Activated CD4-positive, alpha-beta T cell treated with anti-CD3 and anti-CD28 coated beads for 36 hours (primary cell): ENCODE data around the gene FZD1. TPM values are rescaled to one million over a fixed set of nuclear protein-coding genes. Genes with fewer than 3 reads are reported as not detected.

Experiments used
- ATAC-seq: fragments of 200-7000 bp; cut with Tn5 transposase; one replicate; pipeline ENCODE4 v1.10.0; 2021; ENCODE audit warnings: mild to moderate bottlenecking, moderate library complexity
- CTCF ChIA-PET: fragments of 350-600 bp; sonication (Branson Sonifier 250); formaldehyde crosslinking; loops from one replicate; lab custom pipeline; 2021; ENCODE audit warnings: antibody characterized with exemption; lab: Charles Lee
- POLR2A ChIA-PET: fragments of 350-600 bp; sonication (Branson Sonifier 250); formaldehyde crosslinking; loops from one replicate; lab custom pipeline; 2021; ENCODE audit warnings: antibody characterized with exemption, inconsistent platforms; lab: Charles Lee
- DNase-seq: peaks from one replicate; pipeline ENCODE4 v3.0.0-alpha.2; 2020
- H3K27ac Mint-ChIP-seq: one replicate; pipeline ENCODE4 v1.8.0; 2021; ENCODE audit warnings: mixed read lengths
- H3K27me3 Mint-ChIP-seq: one replicate; pipeline ENCODE4 v1.8.0; 2021; ENCODE audit warnings: mixed read lengths
- H3K36me3 Mint-ChIP-seq: one replicate; pipeline ENCODE4 v1.8.0; 2021; ENCODE audit warnings: low read depth, mixed read lengths
- H3K4me1 Mint-ChIP-seq: one replicate; pipeline ENCODE4 v1.8.0; 2021; ENCODE audit warnings: mixed read lengths
- H3K4me3 Mint-ChIP-seq: one replicate; pipeline ENCODE4 v1.8.0; 2021; ENCODE audit warnings: mild to moderate bottlenecking, moderate library complexity, mixed read lengths
- H3K9me3 Mint-ChIP-seq: one replicate; pipeline ENCODE4 v1.8.0; 2021; ENCODE audit warnings: low read depth, mixed read lengths
- intact Hi-C, 2 experiments: fragments of 100-400 bp; cut with DNase I in 1 of 2; cut with micrococcal nuclease in 1 of 2; formaldehyde crosslinking; loops; one replicate each; pipeline versions ENCODE4 v1.14.2 to v1.15.1; 2022 to 2024; cut with DNase I, micrococcal nuclease
- total RNA-seq, 2 experiments: library from RNA; stranded (reverse); gene quantifications; one replicate each; pipeline ENCODE4 v1.2.3, GENCODE V29; 2021

The FZD1 gene
- total RNA-seq, 2 experiments from 2014 or later = 0.47 to 0.69 TPM

DNA sequence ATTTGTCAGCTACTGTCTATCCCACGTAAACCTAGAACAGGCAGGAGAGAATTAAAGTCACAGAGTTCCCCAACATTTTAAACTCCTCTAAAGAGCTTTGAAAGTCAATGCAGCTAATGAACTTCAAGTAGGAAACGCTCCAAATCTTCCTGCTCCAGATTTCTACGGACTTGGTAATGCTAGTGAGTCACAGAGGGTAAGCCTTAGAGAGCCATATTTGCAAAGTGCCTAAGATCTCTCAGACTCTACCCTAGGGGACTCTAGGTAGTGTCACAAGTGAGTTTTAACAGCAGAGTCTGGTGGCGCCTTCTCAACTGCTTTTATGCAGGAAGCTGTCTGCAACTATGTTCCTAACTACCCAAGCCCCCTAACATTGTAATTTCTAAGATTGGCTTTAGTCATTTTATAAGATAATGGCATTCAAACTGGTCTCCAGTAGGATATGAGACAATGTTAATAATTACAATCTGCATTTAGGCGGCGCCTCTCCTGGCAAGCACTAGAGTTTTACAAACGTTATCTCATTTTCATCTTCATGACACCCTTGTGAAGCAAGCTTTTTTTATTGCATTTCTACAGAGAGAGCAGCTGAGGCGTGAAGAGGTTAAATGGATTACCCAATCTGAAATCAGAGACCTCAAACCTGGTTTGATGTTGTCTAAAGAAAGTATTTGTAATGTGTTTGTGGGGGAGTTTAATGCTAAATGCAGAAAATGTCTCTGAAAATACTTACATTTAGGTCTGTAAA is 22.0 kb upstream of the FZD1 start:
- no peaks in the 10 kb centered on the region for H3K9me3 Mint-ChIP-seq
- POLR2A ChIA-PET = no interaction called here
- no peak for DNase-seq
- no peak overlapping the region for H3K4me3 Mint-ChIP-seq
- H3K36me3 Mint-ChIP-seq = no peaks in the 10 kb centered on the region
- CTCF ChIA-PET = no interaction called here
- no peaks in the 10 kb centered on the region for H3K27me3 Mint-ChIP-seq
- ATAC-seq = no peak
- no peak overlapping the region for H3K27ac Mint-ChIP-seq
- H3K4me1 Mint-ChIP-seq = no peaks in the 10 kb centered on the region
- intact Hi-C loops = no loop called here

DNA sequence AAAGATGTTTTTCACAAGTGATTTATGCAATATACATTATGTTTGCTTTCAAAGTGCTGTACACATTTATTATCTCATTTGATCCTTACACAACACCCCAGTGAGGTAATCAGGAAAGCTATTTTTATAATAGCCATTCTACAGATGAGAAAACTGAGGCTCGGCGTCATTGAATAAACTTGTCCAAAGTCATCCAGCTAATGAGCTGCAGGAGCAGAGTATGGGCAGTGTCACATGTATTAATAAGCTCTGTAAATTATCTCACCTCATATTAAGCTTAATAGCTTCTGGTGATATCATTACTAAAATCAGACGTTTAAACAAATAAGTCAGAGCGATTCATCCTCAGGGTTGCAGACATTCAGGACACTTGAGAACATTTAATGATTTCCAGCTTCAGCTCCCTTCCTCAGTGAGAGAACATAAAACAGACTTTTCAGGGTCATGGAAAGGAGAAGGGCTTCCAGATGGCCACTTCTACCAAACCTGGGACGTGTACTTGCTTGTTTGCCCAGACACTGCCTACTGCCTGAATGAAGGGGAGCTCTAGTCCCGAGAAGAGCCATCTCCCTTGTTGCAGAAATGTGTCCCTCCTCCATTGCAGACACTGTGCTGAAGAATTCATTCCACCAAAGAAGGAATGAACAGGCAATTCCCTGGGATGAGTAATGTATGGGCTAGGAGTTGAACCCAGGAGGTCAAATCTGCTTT is 20.5 kb upstream of the FZD1 start:
- Mint-ChIP-seq H3K36me3 (no peaks in the 10 kb centered on the region), H3K4me1 (no peaks in the 10 kb centered on the region), H3K4me3 (no peak overlapping the region), H3K27ac (no peak overlapping the region), H3K9me3 (no peaks in the 10 kb centered on the region), H3K27me3 (no peaks in the 10 kb centered on the region)
- intact Hi-C loops = no loop called here
- DNase-seq (no peak), ATAC-seq (no peak)
- ChIA-PET POLR2A (no interaction called here), CTCF (interaction anchor here (0.6 kb wide), 1 partner anchor 161 kb away, joined by 5 read pairs; no protein-coding TSS in a partner anchor)

DNA sequence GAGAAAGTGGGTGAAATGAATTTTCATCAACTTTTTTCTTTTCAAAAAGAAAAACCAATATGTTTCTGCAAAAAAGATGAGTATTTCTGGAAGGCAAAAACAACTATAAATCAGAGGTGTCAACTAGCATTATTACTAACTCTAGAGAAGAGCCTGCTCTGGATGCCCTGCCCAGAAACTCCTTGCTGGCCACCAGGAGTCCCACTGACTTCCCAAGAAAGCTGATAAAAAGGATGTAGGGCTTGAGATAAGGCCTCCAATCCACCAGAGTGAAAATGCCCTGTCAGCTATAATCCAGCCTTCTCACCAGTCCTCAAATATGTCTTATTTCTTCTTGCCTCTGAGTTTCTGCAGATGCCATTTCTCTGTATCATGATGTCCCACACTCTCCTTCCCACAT is 16.7 kb upstream of the FZD1 start:
- Mint-ChIP-seq H3K27me3 (no peaks in the 10 kb centered on the region), H3K4me3 (no peak overlapping the region), H3K36me3 (no peaks in the 10 kb centered on the region), H3K9me3 (no peaks in the 10 kb centered on the region), H3K27ac (no peak overlapping the region), H3K4me1 (no peaks in the 10 kb centered on the region)
- ChIA-PET CTCF (no interaction called here), POLR2A (no interaction called here)
- intact Hi-C loops = no loop called here
- DNase-seq (no peak), ATAC-seq (no peak)

DNA sequence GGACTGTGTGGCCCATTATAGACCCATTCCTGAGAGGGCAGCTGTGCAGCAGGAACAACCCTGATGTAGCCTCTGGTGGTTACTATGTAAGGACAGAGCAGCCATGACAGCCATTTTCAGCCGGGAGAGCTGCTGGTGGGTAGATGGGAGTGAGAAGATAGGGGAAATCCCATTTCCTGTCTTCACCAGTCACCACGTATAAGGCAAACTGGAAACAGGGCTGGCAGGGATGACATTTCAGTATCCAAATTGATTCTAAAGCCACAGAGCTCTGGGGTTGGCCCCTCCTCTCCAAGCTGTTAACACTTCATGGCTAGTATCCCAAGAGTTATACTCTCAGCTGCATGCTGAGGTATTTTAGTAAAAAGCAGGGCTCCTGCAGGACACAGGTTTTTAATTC is 15.2 kb upstream of the FZD1 start:
- ChIA-PET POLR2A (no interaction called here), CTCF (no interaction called here)
- ATAC-seq = no peak
- no peak for DNase-seq
- Mint-ChIP-seq H3K4me3 (no peak overlapping the region), H3K9me3 (no peaks in the 10 kb centered on the region), H3K36me3 (no peaks in the 10 kb centered on the region), H3K27ac (no peak overlapping the region), H3K4me1 (no peaks in the 10 kb centered on the region), H3K27me3 (peaks cover 2% of the 10 kb centered on the region)
- intact Hi-C loops = no loop called here

DNA sequence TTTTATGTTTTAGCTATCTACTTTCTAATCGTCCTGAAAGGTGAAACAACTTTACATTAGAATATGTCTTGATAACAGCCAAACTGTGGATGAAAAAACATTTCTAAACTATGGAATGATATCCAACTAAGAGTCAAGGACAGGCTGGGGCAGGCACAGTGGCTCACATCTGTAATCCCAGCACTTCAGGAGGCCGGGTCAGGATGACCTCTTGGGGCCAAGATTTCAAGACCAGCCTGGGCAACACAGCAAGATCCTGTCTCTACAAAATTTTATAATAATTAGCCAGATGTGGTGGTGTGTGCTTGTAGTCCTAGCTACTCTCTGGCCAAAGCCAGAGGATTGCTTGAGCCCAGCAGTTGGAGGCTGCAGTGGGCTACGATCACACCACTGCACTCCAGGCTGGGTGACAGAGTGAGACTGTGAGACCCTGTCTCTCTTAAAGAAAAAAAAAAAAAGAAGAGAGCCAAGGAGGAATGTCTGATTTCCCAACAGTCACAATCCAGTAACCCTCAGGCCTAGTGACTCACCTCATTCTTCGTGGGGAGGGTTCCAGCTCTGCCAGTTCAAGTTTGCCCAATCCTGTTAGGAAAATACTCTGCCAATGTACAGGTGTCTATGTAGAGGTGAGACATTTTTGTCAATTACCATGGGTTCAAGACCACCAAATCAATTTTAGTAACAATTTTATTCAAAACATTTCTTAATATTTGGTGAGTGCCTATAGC is 14.6 kb upstream of the FZD1 start:
- H3K27me3 Mint-ChIP-seq = peaks cover 2% of the 10 kb centered on the region
- ChIA-PET CTCF (no interaction called here), POLR2A (no interaction called here)
- no peaks in the 10 kb centered on the region for H3K9me3 Mint-ChIP-seq
- ATAC-seq = no peak
- intact Hi-C loops = no loop called here
- H3K4me1 Mint-ChIP-seq = no peaks in the 10 kb centered on the region
- H3K36me3 Mint-ChIP-seq = no peaks in the 10 kb centered on the region
- H3K4me3 Mint-ChIP-seq = no peak overlapping the region
- H3K27ac Mint-ChIP-seq = no peak overlapping the region
- no peak for DNase-seq

DNA sequence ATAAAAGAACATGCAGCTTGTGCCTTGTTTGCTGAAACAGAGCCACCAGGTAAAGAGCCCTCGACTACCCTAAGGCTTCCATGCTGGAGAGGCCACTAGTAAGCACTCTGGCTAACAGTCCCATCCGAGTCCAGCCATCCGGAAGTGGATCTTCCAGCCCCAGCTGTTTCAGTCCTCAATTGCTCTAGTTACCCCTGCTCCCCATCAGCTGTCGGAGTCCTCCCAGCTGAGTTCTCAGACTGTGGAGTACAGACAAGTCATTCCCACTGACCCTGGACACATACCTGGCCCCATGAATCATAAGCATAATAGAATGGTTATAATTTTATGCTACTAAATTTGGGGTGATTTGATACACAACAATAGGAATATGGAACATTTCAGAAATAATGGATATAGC is 13.5 kb upstream of the FZD1 start:
- Mint-ChIP-seq H3K4me1 (no peaks in the 10 kb centered on the region), H3K27me3 (peaks cover 2% of the 10 kb centered on the region), H3K4me3 (no peak overlapping the region), H3K9me3 (peaks cover 6% of the 10 kb centered on the region), H3K27ac (no peak overlapping the region), H3K36me3 (no peaks in the 10 kb centered on the region)
- DNase-seq (no peak), ATAC-seq (no peak)
- POLR2A ChIA-PET = no interaction called here
- intact Hi-C loops = no loop called here
- CTCF ChIA-PET = no interaction called here

DNA sequence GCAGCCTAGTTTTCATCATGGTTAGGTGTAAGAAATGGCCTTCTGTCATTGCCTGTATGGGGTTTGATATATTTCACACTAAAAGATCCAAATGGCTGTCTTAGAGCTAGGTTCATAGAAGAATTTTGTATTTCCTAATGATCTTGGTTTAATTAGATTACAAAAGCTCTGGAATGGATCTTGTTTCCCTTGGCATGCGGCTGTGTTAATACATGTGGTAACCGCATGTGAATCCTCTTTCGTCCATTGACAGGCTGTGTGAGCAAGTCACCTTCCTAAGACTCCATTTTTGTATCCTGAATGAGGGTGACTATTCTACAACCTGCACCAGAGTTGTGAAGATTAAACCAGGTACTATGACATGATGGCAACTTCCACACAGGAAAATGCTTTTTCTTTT is 12.4 kb upstream of the FZD1 start:
- Mint-ChIP-seq H3K36me3 (no peaks in the 10 kb centered on the region), H3K9me3 (peaks cover 16% of the 10 kb centered on the region), H3K4me3 (no peak overlapping the region), H3K27ac (no peak overlapping the region), H3K4me1 (no peaks in the 10 kb centered on the region), H3K27me3 (peaks cover 2% of the 10 kb centered on the region)
- ChIA-PET POLR2A (no interaction called here), CTCF (interaction anchor here (0.8 kb wide), 1 partner anchor 655 kb away, joined by 3 read pairs; no protein-coding TSS in a partner anchor)
- ATAC-seq = no peak
- no peak for DNase-seq
- intact Hi-C loops = no loop called here

DNA sequence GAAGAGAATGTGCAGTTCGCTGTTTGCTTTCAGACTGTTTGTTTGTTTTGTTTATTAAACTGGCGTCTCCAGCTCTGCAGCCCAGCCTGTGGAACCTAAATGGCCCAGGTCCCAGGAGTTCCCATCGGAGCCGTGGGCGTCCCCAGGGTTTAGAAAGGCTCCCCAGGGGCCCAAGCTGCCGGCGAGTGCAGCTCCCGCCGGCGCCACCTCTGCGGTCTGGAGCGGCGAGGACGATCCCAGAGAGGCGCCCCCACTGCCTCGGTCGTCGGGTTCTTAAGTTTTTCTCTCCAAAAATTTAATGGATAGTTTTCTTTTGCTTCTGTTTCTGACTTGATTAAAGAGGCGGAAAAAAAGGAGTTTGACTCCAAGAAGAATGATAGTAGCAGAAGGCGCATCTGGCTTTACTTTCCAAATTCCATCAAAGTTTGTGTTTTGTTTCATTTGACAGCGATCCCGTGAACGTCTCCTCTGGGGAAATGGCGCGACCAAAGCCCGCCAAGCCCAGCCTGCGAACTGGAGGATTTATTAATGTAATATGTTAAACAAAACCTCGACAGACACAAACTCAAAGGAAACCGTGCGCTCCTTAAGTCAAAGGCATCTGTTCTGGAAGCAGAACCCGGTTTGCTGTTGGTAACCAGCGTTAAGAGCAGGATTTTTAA is 718 bp upstream of the FZD1 start:
- DNase-seq = peak; percentile 13
- Mint-ChIP-seq H3K4me1 (peaks cover 8% of the 10 kb centered on the region), H3K27me3 (peaks cover 44% of the 10 kb centered on the region), H3K36me3 (no peaks in the 10 kb centered on the region), H3K9me3 (no peaks in the 10 kb centered on the region), H3K4me3 (peak overlapping the region; percentile 73), H3K27ac (no peak overlapping the region)
- ChIA-PET CTCF (interaction anchor here (0.8 kb wide), 1 partner anchor 1026 kb away, joined by 4 read pairs; no protein-coding TSS in a partner anchor), POLR2A (no interaction called here)
- intact Hi-C loops = loop anchor here (2.0 to 10.0 kb wide), 7 partner anchors 175 to 1181 kb away; partner anchors contain the start of genes CDK14 (in 1 of the 2), GATAD1 (in 1 of the 2), GTPBP10 (in 1 of the 2) and MTERF1 (in 1 of the 2)
- no peak for ATAC-seq

DNA sequence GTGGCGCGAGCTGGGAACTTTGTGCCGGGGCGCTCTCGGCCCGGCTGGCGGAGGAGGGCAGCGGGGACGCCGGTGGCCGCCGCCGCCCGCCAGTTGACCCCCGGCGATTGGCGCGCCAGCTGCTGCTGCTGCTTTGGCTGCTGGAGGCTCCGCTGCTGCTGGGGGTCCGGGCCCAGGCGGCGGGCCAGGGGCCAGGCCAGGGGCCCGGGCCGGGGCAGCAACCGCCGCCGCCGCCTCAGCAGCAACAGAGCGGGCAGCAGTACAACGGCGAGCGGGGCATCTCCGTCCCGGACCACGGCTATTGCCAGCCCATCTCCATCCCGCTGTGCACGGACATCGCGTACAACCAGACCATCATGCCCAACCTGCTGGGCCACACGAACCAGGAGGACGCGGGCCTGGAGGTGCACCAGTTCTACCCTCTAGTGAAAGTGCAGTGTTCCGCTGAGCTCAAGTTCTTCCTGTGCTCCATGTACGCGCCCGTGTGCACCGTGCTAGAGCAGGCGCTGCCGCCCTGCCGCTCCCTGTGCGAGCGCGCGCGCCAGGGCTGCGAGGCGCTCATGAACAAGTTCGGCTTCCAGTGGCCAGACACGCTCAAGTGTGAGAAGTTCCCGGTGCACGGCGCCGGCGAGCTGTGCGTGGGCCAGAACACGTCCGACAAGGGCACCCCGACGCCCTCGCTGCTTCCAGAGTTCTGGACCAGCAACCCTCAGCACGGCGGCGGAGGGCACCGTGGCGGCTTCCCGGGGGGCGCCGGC is 870 bp downstream of the FZD1 start:
- Mint-ChIP-seq H3K4me3 (peak overlapping the region; percentile 76), H3K27me3 (peaks cover 38% of the 10 kb centered on the region), H3K27ac (peak overlapping the region; percentile 39), H3K4me1 (peaks cover 8% of the 10 kb centered on the region), H3K9me3 (no peaks in the 10 kb centered on the region), H3K36me3 (no peaks in the 10 kb centered on the region)
- POLR2A ChIA-PET = no interaction called here
- ATAC-seq = peak; percentile 62
- CTCF ChIA-PET = no interaction called here
- intact Hi-C loops = loop anchor here (2.0 to 10.0 kb wide), 6 partner anchors 176 to 1180 kb away; partner anchors contain the start of genes CDK14 (in 1 of the 2), GATAD1 (in 1 of the 2), GTPBP10 (in 1 of the 2) and MTERF1 (in 1 of the 2)
- peak; percentile 56 for DNase-seq

DNA sequence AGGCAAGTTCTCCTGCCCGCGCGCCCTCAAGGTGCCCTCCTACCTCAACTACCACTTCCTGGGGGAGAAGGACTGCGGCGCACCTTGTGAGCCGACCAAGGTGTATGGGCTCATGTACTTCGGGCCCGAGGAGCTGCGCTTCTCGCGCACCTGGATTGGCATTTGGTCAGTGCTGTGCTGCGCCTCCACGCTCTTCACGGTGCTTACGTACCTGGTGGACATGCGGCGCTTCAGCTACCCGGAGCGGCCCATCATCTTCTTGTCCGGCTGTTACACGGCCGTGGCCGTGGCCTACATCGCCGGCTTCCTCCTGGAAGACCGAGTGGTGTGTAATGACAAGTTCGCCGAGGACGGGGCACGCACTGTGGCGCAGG is 1.4 kb downstream of the FZD1 start:
- peaks cover 8% of the 10 kb centered on the region for H3K4me1 Mint-ChIP-seq
- CTCF ChIA-PET = no interaction called here
- H3K4me3 Mint-ChIP-seq = peak overlapping the region; percentile 76
- POLR2A ChIA-PET = no interaction called here
- no peak overlapping the region for H3K27ac Mint-ChIP-seq
- peaks cover 37% of the 10 kb centered on the region for H3K27me3 Mint-ChIP-seq
- no peaks in the 10 kb centered on the region for H3K9me3 Mint-ChIP-seq
- DNase-seq (no peak), ATAC-seq (no peak)
- intact Hi-C loops = loop anchor here (2.0 to 10.0 kb wide), 5 partner anchors 177 to 1179 kb away; partner anchors contain the start of genes GATAD1 (in 1 of the 2), GTPBP10 (in 1 of the 2) and MTERF1 (in 1 of the 2)
- H3K36me3 Mint-ChIP-seq = no peaks in the 10 kb centered on the region
